A549 (cell line): ENCODE results near the gene ATP1A4. TPM values are rescaled to one million over a fixed set of nuclear protein-coding genes. Genes with fewer than 3 reads are reported as not detected.

ENCODE experiments used
- ATAC-seq, 2 experiments: fragments of 200-7000 bp in 1 of 2; fragments of >200 bp in 1 of 2; cut with Nextera tagmentation in 1 of 2; cut with Tn5 transposase in 1 of 2; 3 replicates each; pipeline versions ENCODE4 v1.8.0 to v1.9.1; 2018 to 2020; ENCODE audit warnings: mild to moderate bottlenecking in 1 of 2, moderate library complexity in 1 of 2
- CTCF ChIA-PET: fragments of 300-600 bp; sonication (Branson Sonifier 250); formaldehyde crosslinking; extraction: SDS; loops from one replicate; lab custom pipeline; 2021; ENCODE audit warnings: antibody characterized with exemption, inconsistent platforms; lab: Yijun Ruan, JAX
- POLR2A ChIA-PET: fragments of 350-600 bp; formaldehyde crosslinking; extraction: SDS; loops from one replicate; lab custom pipeline; 2021; ENCODE audit warnings: antibody characterized with exemption, inconsistent platforms; lab: Yijun Ruan, JAX
- DNase-seq, 2 experiments: peaks; one replicate each; pipeline versions ENCODE4 v3.0.0 to v3.0.0-alpha.2; 2011 to 2016; ENCODE audit warnings: low read depth in 1 of 2, low spot score in 1 of 2
- FAIRE-seq: peaks from 2 replicates; lab custom pipeline; 2011; peaks lifted over from hg19 to GRCh38; lab: Jason Lieb, UNC
- H3K27ac ChIP-seq, 2 experiments: fragments of >200 bp; sonication (Bioruptor Twin); formaldehyde crosslinking; 3 replicates each; pipeline ENCODE4 v1.5.1; 2016 to 2017
- H3K4me1 ChIP-seq: fragments of >200 bp; sonication (Bioruptor Twin); formaldehyde crosslinking; 3 replicates; pipeline ENCODE4 v1.6.1; 2016
- H3K4me2 ChIP-seq: fragments of >200 bp; sonication (Bioruptor Twin); formaldehyde crosslinking; 3 replicates; pipeline ENCODE4 v1.6.1; 2016
- H3K4me3 ChIP-seq: fragments of >200 bp; sonication (Bioruptor Twin); formaldehyde crosslinking; 3 replicates; pipeline ENCODE4 v1.5.1; 2016
- H3K9me3 ChIP-seq: fragments of >200 bp; sonication (Bioruptor Twin); formaldehyde crosslinking; 3 replicates; pipeline ENCODE4 v1.6.1; 2016
- BHLHE40 ChIP-seq: IDR thresholded peaks from 2 replicates; pipeline ENCODE4 v1.6.1; 2012; ENCODE audit warnings: low read depth, low read length, inconsistent platforms
- CBX8 ChIP-seq: fragments of 200-600 bp; sonication (generic); IDR thresholded peaks from 2 replicates; pipeline ENCODE4 v1.6.1; 2016
- CEBPB ChIP-seq, 2 experiments: fragments of >200 bp in 1 of 2; sonication (Bioruptor Twin) in 1 of 2; formaldehyde crosslinking in 1 of 2; IDR thresholded peaks; 2 replicates each; pipeline ENCODE4 v1.6.1; 2012 to 2016
- CHD4 ChIP-seq: fragments of 200-600 bp; sonication (generic); IDR thresholded peaks from 2 replicates; pipeline ENCODE4 v1.6.1; 2016; ENCODE audit warnings: antibody characterized with exemption, mild to moderate bottlenecking, borderline replicate concordance
- EHMT2 ChIP-seq: fragments of 200-600 bp; sonication (generic); IDR thresholded peaks from 2 replicates; pipeline ENCODE4 v1.6.1; 2016; ENCODE audit warnings: antibody characterized with exemption, low read depth, mild to moderate bottlenecking, moderate library complexity
- EP300 ChIP-seq, 2 experiments: fragments of >200 bp; sonication (Bioruptor Twin); formaldehyde crosslinking; IDR thresholded peaks; 2 replicates in 1 of 2; 3 replicates in 1 of 2; pipeline ENCODE4 v1.6.1; 2016 to 2017
- ESRRA ChIP-seq: fragments of 150-350 bp; IDR thresholded peaks from 2 replicates; pipeline ENCODE4 v1.6.1; 2014; ENCODE audit warnings: mild to moderate bottlenecking, low read length, borderline replicate concordance
- FOSB ChIP-seq: fragments of 250-450 bp; sonication (Bioruptor Pico); IDR thresholded peaks from 2 replicates; pipeline ENCODE4 v1.5.0; 2020; ENCODE audit warnings: mild to moderate bottlenecking, moderate library complexity
- FOSL2 ChIP-seq, 2 experiments: fragments of 450-650 bp in 1 of 2; fragments of >200 bp in 1 of 2; sonication (Bioruptor Twin) in 1 of 2; formaldehyde crosslinking; IDR thresholded peaks; 2 replicates each; pipeline versions ENCODE4 v1.5.0 to v1.6.1; 2016 to 2020; ENCODE audit warnings: mild to moderate bottlenecking in 1 of 2, moderate library complexity in 1 of 2
- FOXS1 ChIP-seq: fragments of 250-450 bp; sonication (Bioruptor Pico); IDR thresholded peaks from 2 replicates; pipeline ENCODE4 v1.5.0; 2020; ENCODE audit warnings: mild to moderate bottlenecking, moderate library complexity
- HEYL ChIP-seq: fragments of 250-450 bp; sonication (Bioruptor Pico); IDR thresholded peaks from 2 replicates; pipeline ENCODE4 v1.8.0; 2021; ENCODE audit warnings: mild to moderate bottlenecking, moderate library complexity
- JUN ChIP-seq, 2 experiments: fragments of >200 bp; sonication (Bioruptor Twin); formaldehyde crosslinking; IDR thresholded peaks; 2 replicates in 1 of 2; 3 replicates in 1 of 2; pipeline ENCODE4 v1.6.1; 2016 to 2017
- MAFK ChIP-seq: fragments of 450-650 bp; IDR thresholded peaks from 2 replicates; pipeline ENCODE4 v1.6.1; 2014; ENCODE audit not compliant: partially characterized antibody
- MAZ ChIP-seq: fragments of 150-350 bp; IDR thresholded peaks from 2 replicates; pipeline ENCODE4 v1.6.1; 2014; ENCODE audit warnings: antibody characterized with exemption, low read depth, low read length, borderline replicate concordance
- NFE2L2 ChIP-seq: fragments of 150-350 bp; conservative IDR thresholded peaks from 2 replicates; pipeline ENCODE4 v1.6.1; 2014; ENCODE audit warnings: low read length
- PHF8 ChIP-seq: fragments of 200-600 bp; sonication (generic); IDR thresholded peaks from 2 replicates; pipeline ENCODE4 v1.6.1; 2016; ENCODE audit warnings: low read depth, mild to moderate bottlenecking, antibody characterized with exemption, moderate library complexity, borderline replicate concordance
- RAD21 ChIP-seq, 2 experiments: fragments of >200 bp in 1 of 2; sonication (Bioruptor Twin) in 1 of 2; formaldehyde crosslinking in 1 of 2; IDR thresholded peaks in 1 of 2; conservative IDR thresholded peaks in 1 of 2; 2 replicates in 1 of 2; 3 replicates in 1 of 2; pipeline ENCODE4 v1.6.1; 2012 to 2018; ENCODE audit warnings: inconsistent platforms in 1 of 2
- RARB ChIP-seq: fragments of 250-450 bp; sonication (Bioruptor Pico); IDR thresholded peaks from 2 replicates; pipeline ENCODE4 v1.8.0; 2021; ENCODE audit warnings: mild to moderate bottlenecking, moderate library complexity
- RCOR1 ChIP-seq: fragments of 150-350 bp; IDR thresholded peaks from 2 replicates; pipeline ENCODE4 v1.6.1; 2014; ENCODE audit warnings: antibody characterized with exemption, low read length, low read depth
- SMC3 ChIP-seq: fragments of >200 bp; sonication (Bioruptor Twin); formaldehyde crosslinking; IDR thresholded peaks from 3 replicates; pipeline ENCODE4 v1.6.1; 2018; ENCODE audit warnings: inconsistent platforms
- SREBF2 ChIP-seq: fragments of 450-650 bp; IDR thresholded peaks from 2 replicates; pipeline ENCODE4 v1.6.1; 2014; ENCODE audit warnings: mild to moderate bottlenecking, moderate library complexity
- ZC3H11A ChIP-seq: fragments of 450-650 bp; IDR thresholded peaks from 2 replicates; pipeline ENCODE4 v1.6.1; 2014; ENCODE audit warnings: antibody characterized with exemption, mild to moderate bottlenecking
- ZFP36 ChIP-seq: fragments of 450-650 bp; IDR thresholded peaks from 2 replicates; pipeline ENCODE4 v1.6.1; 2014; ENCODE audit warnings: borderline replicate concordance; ENCODE audit not compliant: partially characterized antibody
- ZNF302 ChIP-seq: fragments of 250-450 bp; sonication (Bioruptor Pico); IDR thresholded peaks from 2 replicates; pipeline ENCODE4 v1.9.0; 2021; ENCODE audit warnings: inconsistent platforms, mild to moderate bottlenecking, moderate library complexity
- ZSCAN20 ChIP-seq: fragments of 250-450 bp; sonication (Bioruptor Pico); IDR thresholded peaks from 2 replicates; pipeline ENCODE4 v1.8.0; 2022; ENCODE audit warnings: mild to moderate bottlenecking, moderate library complexity
- WGBS: methylation state at CpG from one replicate; pipeline ENCODE4 v1.1.6; 2017; ENCODE audit errors: missing lambda C conversion rate; 5-methylcytosine and 5-hydroxymethylcytosine counted together
- polyA plus RNA-seq, 4 experiments: library from polyadenylated mRNA; depleted of rRNA in 3 of 4; stranded (reverse); fragments of >200 nt; fragmentation: RNase III in 1 of 4; extraction: RNeasy Plus Mini Kit Qiagen cat#74134 plus additional on column Dnase treatment in 1 of 4; gene quantifications; 2 replicates in 3 of 4; 3 replicates in 1 of 4; pipeline ENCODE4 v1.2.3, GENCODE V29; 2011 to 2017
- TF ChIP-seq, protein P1 (sequence below): IDR thresholded peaks from 2 replicates; pipeline ENCODE4 v1.6.1; 2012
- TF ChIP-seq, protein P2 (sequence below): fragments of >200 bp; sonication (Bioruptor Twin); formaldehyde crosslinking; IDR thresholded peaks from 3 replicates; pipeline ENCODE4 v1.5.1; 2016
- TF ChIP-seq, protein P3 (sequence below): fragments of 450-650 bp; IDR thresholded peaks from 2 replicates; pipeline ENCODE4 v1.6.1; 2014; ENCODE audit warnings: antibody characterized with exemption

Gene ATP1A4
- polyA plus RNA-seq, 2 of the 4 experiments (the other 2 are of a cell fraction): not detected

DNA sequence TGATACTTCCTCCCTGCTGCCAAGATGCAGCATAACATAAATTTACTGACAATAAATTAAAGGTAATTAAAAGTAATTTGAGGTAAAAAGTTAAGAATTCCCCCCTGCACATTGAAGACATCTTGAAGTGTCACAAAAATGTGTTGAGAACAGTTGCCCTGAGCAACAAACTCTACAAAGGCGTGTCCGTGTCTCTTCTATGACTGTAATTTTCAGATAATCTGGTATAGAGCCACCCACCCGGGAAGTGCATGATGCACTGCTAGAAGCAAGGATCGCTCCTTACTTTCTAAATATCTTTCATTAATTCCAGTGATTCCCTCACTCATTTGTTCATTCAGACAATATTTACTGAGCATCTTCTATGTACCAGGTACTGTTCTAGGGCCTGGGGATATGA lies 27.9 kb downstream of the ATP1A4 start:
- no peak for ATAC-seq
- CTCF ChIA-PET: interaction anchor here (1.6 to 5.1 kb wide), 3 partner anchors 12 to 78 kb away, joined by 3 to 40 read pairs (median 8); partner anchors contain the start of gene CASQ1
- POLR2A ChIA-PET: no interaction called here

DNA sequence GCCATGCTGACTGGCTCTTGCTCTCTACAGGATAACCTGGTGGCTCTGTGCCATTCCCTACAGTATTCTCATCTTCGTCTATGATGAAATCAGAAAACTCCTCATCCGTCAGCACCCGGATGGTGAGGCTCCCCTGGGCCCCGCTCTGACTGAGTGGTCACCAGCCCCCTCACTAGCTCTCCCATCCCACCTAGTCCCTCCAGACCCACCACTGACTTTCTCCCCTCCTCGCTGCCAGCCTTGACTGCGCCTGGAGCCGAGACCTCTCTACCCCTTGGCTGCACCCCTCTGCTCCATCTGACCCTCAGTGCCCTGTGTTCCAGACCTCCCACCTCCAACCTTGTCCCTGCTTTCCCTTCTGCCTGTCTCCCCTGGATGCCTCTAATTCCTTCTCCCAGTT lies 34.8 kb downstream of the ATP1A4 start:
- Histone ChIP-seq H3K27ac (no peak overlapping the region), H3K9me3 (no peaks in the 10 kb centered on the region), H3K4me2 (no peak overlapping the region), H3K4me3 (no peak overlapping the region), H3K4me1 (peaks cover 10% of the 10 kb centered on the region; the same call in 2 of the 3 replicates)
- ChIA-PET POLR2A (no interaction called here), CTCF (interaction anchor here (0.9 to 2.5 kb wide), 7 partner anchors 11 to 102 kb away, joined by 3 to 7 read pairs (median 3); no protein-coding TSS in a partner anchor)
- DNase-seq (no peak), FAIRE-seq (no peak), ATAC-seq (no peak; a peak in 1 of 6 replicates)
- TF ChIP-seq MAFK (no peak), CEBPB (IDR thresholded peaks at IDR 0.05) (no peak), ZNF302 (no peak), CBX8 (no peak), EP300 (IDR thresholded peaks at IDR 0.05) (no peak), FOSB (CRISPR knock-in tag) (no peak), RARB (CRISPR knock-in tag) (no peak), JUN (IDR thresholded peaks at IDR 0.05) (no peak), FOXS1 (CRISPR knock-in tag) (no peak), ZSCAN20 (no peak), SREBF2 (no peak)
- TF ChIP-seq, protein P1, sequence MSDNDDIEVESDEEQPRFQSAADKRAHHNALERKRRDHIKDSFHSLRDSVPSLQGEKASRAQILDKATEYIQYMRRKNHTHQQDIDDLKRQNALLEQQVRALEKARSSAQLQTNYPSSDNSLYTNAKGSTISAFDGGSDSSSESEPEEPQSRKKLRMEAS: no peak
- 81% methylated on average over 7 of the region's 7 CpGs for WGBS

More for the DNA sequence above, 27.9 kb downstream of the ATP1A4 start:
- H3K4me3 ChIP-seq: no peak overlapping the region
- H3K4me1 ChIP-seq: no peaks in the 10 kb centered on the region
- FAIRE-seq (no peak), DNase-seq (peak in 1 of 2 experiments; percentile 16)
- 61% methylated on average over 4 of the region's 4 CpGs for WGBS
- no peak overlapping the region for H3K4me2 ChIP-seq
- TF ChIP-seq, protein P1: no peak
- no peak for TF ChIP-seq RCOR1
- TF ChIP-seq, protein P2, sequence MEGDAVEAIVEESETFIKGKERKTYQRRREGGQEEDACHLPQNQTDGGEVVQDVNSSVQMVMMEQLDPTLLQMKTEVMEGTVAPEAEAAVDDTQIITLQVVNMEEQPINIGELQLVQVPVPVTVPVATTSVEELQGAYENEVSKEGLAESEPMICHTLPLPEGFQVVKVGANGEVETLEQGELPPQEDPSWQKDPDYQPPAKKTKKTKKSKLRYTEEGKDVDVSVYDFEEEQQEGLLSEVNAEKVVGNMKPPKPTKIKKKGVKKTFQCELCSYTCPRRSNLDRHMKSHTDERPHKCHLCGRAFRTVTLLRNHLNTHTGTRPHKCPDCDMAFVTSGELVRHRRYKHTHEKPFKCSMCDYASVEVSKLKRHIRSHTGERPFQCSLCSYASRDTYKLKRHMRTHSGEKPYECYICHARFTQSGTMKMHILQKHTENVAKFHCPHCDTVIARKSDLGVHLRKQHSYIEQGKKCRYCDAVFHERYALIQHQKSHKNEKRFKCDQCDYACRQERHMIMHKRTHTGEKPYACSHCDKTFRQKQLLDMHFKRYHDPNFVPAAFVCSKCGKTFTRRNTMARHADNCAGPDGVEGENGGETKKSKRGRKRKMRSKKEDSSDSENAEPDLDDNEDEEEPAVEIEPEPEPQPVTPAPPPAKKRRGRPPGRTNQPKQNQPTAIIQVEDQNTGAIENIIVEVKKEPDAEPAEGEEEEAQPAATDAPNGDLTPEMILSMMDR: no peak
- TF ChIP-seq MAFK: no peak
- no peak for TF ChIP-seq ZC3H11A
- no peak for TF ChIP-seq ZFP36
- TF ChIP-seq FOSB (CRISPR knock-in tag): no peak
- no peak for TF ChIP-seq ZSCAN20
- TF ChIP-seq EHMT2: no peak
- TF ChIP-seq NFE2L2: no peak
- no peak for TF ChIP-seq HEYL (CRISPR knock-in tag)
- TF ChIP-seq RARB (CRISPR knock-in tag): no peak
- no peak overlapping the region for H3K27ac ChIP-seq
- no peaks in the 10 kb centered on the region for H3K9me3 ChIP-seq

DNA sequence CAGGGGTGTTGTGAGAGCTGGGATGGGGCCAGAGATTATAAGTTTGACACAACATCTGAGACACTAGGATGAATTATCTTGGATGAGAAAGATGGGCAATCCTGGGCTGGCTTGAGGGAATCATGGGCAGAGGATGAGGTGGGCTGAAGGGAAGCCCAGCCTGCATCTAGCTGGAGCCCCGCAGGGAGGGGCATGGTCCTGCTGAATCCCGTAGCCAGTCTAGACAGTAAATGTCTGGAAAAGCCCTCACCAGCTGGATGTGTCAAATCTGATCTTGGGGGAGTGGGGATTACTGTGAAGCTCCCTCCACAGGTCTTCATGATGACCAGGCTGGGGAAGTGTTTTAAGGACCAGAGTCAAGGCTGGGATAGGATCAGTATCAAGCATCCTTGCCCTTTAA lies 35.3 kb downstream of the ATP1A4 start:
- CTCF ChIA-PET: interaction anchor here (0.9 to 2.5 kb wide), 7 partner anchors 11 to 103 kb away, joined by 3 to 7 read pairs (median 3); no protein-coding TSS in a partner anchor
- FAIRE-seq: no peak
- POLR2A ChIA-PET: no interaction called here

More for the DNA sequence above, 35.3 kb downstream of the ATP1A4 start:
- no peak for TF ChIP-seq ESRRA
- TF ChIP-seq, protein P2: no peak
- TF ChIP-seq, protein P3, sequence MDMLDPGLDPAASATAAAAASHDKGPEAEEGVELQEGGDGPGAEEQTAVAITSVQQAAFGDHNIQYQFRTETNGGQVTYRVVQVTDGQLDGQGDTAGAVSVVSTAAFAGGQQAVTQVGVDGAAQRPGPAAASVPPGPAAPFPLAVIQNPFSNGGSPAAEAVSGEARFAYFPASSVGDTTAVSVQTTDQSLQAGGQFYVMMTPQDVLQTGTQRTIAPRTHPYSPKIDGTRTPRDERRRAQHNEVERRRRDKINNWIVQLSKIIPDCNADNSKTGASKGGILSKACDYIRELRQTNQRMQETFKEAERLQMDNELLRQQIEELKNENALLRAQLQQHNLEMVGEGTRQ: no peak
- TF ChIP-seq HEYL (CRISPR knock-in tag): no peak
- TF ChIP-seq RARB (CRISPR knock-in tag): no peak
- TF ChIP-seq FOSL2 (IDR thresholded peaks at IDR 0.05): no peak
- TF ChIP-seq FOSL2 (CRISPR knock-in tag; IDR thresholded peaks at IDR 0.05): no peak
- TF ChIP-seq FOSB (CRISPR knock-in tag): no peak
- no peak for TF ChIP-seq FOXS1 (CRISPR knock-in tag)
- no peak for TF ChIP-seq MAZ
- no peak for TF ChIP-seq PHF8
- TF ChIP-seq SMC3: no peak
- TF ChIP-seq RAD21 (conservative IDR thresholded peaks at IDR 0.05 in 1 of 2, IDR thresholded peaks at IDR 0.05 in 1 of 2): no peak
- TF ChIP-seq BHLHE40: no peak
- TF ChIP-seq ZNF302: no peak
- no peak for TF ChIP-seq CHD4
- DNase-seq (no peak), ATAC-seq (peak in 1 of 2 experiments; percentile 13; a peak in 1 of 6 replicates)
- 53% methylated on average over 2 of the region's 2 CpGs for WGBS
- Histone ChIP-seq H3K4me1 (peaks cover 10% of the 10 kb centered on the region; the same call in 2 of the 3 replicates), H3K27ac (no peak overlapping the region), H3K4me2 (no peak overlapping the region), H3K9me3 (no peaks in the 10 kb centered on the region), H3K4me3 (no peak overlapping the region)
